NT2/D1 (cell line): ENCODE data around the gene ABCC6.
"Not testable (repeated sequence)": the region's sequence is repeated elsewhere in the genome, so short reads cannot be mapped to it uniquely, and the experiment has no call there.

Source experiments
- DNase-seq: peaks from one replicate; pipeline ENCODE4 v3.0.0-alpha.2; 2011; ENCODE audit warnings: low read depth, low spot score
- H3K27me3 ChIP-seq: 2 replicates; pipeline ENCODE4 v1.6.0; 2011; ENCODE audit warnings: mild to moderate bottlenecking; ENCODE audit not compliant: insufficient read length, insufficient read depth
- H3K36me3 ChIP-seq: 2 replicates; pipeline ENCODE4 v1.6.1; 2011; ENCODE audit warnings: mild to moderate bottlenecking, low read length, mixed read lengths; ENCODE audit not compliant: insufficient read depth, insufficient read length
- H3K4me1 ChIP-seq: 2 replicates; pipeline ENCODE4 v1.5.1; 2011; ENCODE audit not compliant: insufficient read depth, insufficient read length
- H3K4me3 ChIP-seq: 2 replicates; pipeline ENCODE4 v1.5.1; 2011; ENCODE audit warnings: low read depth; ENCODE audit not compliant: insufficient read length
- H3K9ac ChIP-seq: 2 replicates; pipeline ENCODE4 v1.6.0; 2011; ENCODE audit warnings: low read depth; ENCODE audit not compliant: insufficient read length
- H3K9me3 ChIP-seq: 2 replicates; pipeline ENCODE4 v1.5.1; 2011; ENCODE audit warnings: mild to moderate bottlenecking, low read length; ENCODE audit not compliant: insufficient read depth
- SUZ12 ChIP-seq: IDR thresholded peaks from 2 replicates; pipeline ENCODE4 v1.6.1; 2011; ENCODE audit not compliant: insufficient read length, insufficient read depth; ENCODE audit errors: extremely low read depth
- YY1 ChIP-seq: IDR thresholded peaks from 2 replicates; pipeline ENCODE4 v1.6.1; 2011; ENCODE audit not compliant: insufficient read length, insufficient read depth
- ZNF274 ChIP-seq: IDR thresholded peaks from 2 replicates; pipeline ENCODE4 v1.6.1; 2011; ENCODE audit warnings: mild to moderate bottlenecking, low read depth, low read length

ABCC6 gene

GRCh38 chr16:16189842-16190241, 33.5 kb downstream of the ABCC6 start:
- Histone ChIP-seq H3K36me3 (no peaks in the 10 kb centered on the region), H3K4me3 (no peak overlapping the region), H3K9ac (no peak overlapping the region), H3K27me3 (no peaks in the 10 kb centered on the region), H3K9me3 (no peaks in the 10 kb centered on the region), H3K4me1 (peaks cover 17% of the 10 kb centered on the region)
- TF ChIP-seq SUZ12 (no peak), ZNF274 (no peak), YY1 (no peak)
- DNase-seq, result no peak

- Histone ChIP-seq H3K4me3 (no peak overlapping the region), H3K9me3 (no peaks in the 10 kb centered on the region), H3K9ac (no peak overlapping the region), H3K4me1 (peaks cover 23% of the 10 kb centered on the region), H3K36me3 (no peaks in the 10 kb centered on the region), H3K27me3 (no peaks in the 10 kb centered on the region)
- DNase-seq, result no peak
- no peak for TF ChIP-seq ZNF274
- TF ChIP-seq YY1, result no peak
- TF ChIP-seq SUZ12, result no peak
Measured at GRCh38 chr16:16188827-16189226, 34.5 kb downstream of the ABCC6 start.

GRCh38 chr16:16186820-16187219, 36.5 kb downstream of the ABCC6 start:
- no peak for DNase-seq
- Histone ChIP-seq H3K4me3 (no peak overlapping the region), H3K9ac (no peak overlapping the region), H3K4me1 (peaks cover 29% of the 10 kb centered on the region), H3K36me3 (no peaks in the 10 kb centered on the region), H3K27me3 (no peaks in the 10 kb centered on the region), H3K9me3 (no peaks in the 10 kb centered on the region)
- no peak for TF ChIP-seq YY1
- TF ChIP-seq ZNF274, result no peak
- TF ChIP-seq SUZ12, result no peak

- Histone ChIP-seq H3K9ac (no peak overlapping the region), H3K4me3 (no peak overlapping the region), H3K4me1 (peaks cover 25% of the 10 kb centered on the region), H3K9me3 (no peaks in the 10 kb centered on the region), H3K36me3 (no peaks in the 10 kb centered on the region), H3K27me3 (no peaks in the 10 kb centered on the region)
- DNase-seq, result no peak
- TF ChIP-seq YY1 (no peak), ZNF274 (no peak), SUZ12 (no peak)
Measured at GRCh38 chr16:16185095-16185494, 38.2 kb downstream of the ABCC6 start.

GRCh38 chr16:16184594-16184993, 38.7 kb downstream of the ABCC6 start:
- no peaks in the 10 kb centered on the region for H3K36me3 ChIP-seq
- no peak for TF ChIP-seq ZNF274
- no peak for TF ChIP-seq YY1
- TF ChIP-seq SUZ12, result no peak
- H3K9ac ChIP-seq, result no peak overlapping the region
- H3K9me3 ChIP-seq, result no peaks in the 10 kb centered on the region
- no peaks in the 10 kb centered on the region for H3K27me3 ChIP-seq
- no peak overlapping the region for H3K4me3 ChIP-seq
- DNase-seq, result no peak
- H3K4me1 ChIP-seq, result peaks cover 23% of the 10 kb centered on the region

GRCh38 chr16:16183562-16183961, 39.7 kb downstream of the ABCC6 start:
- Histone ChIP-seq H3K27me3 (no peaks in the 10 kb centered on the region), H3K9me3 (no peaks in the 10 kb centered on the region; the same call in 1 of the 2 replicates), H3K36me3 (no peaks in the 10 kb centered on the region), H3K4me1 (peaks cover 19% of the 10 kb centered on the region), H3K4me3 (no peak overlapping the region), H3K9ac (peak overlapping the region; percentile 32)
- no peak for TF ChIP-seq SUZ12
- TF ChIP-seq ZNF274, result no peak
- no peak for TF ChIP-seq YY1
- DNase-seq, result peak; percentile 33

- H3K9ac ChIP-seq, result peak overlapping the region; percentile 32
- H3K9me3 ChIP-seq, result no peaks in the 10 kb centered on the region; the same call in 1 of the 2 replicates
- no peaks in the 10 kb centered on the region for H3K36me3 ChIP-seq
- DNase-seq, result no peak
- H3K4me1 ChIP-seq, result peaks cover 19% of the 10 kb centered on the region
- no peak for TF ChIP-seq SUZ12
- no peak for TF ChIP-seq ZNF274
- TF ChIP-seq YY1, result no peak
- no peaks in the 10 kb centered on the region for H3K27me3 ChIP-seq
- no peak overlapping the region for H3K4me3 ChIP-seq
Measured at GRCh38 chr16:16182918-16183317, 40.4 kb downstream of the ABCC6 start.

GRCh38 chr16:16181748-16182147, 41.5 kb downstream of the ABCC6 start:
- Histone ChIP-seq H3K4me1 (peaks cover 19% of the 10 kb centered on the region), H3K9ac (peak overlapping the region; percentile 0)
- not testable (repeated sequence) for H3K4me3 ChIP-seq, H3K27me3 ChIP-seq, H3K9me3 ChIP-seq, DNase-seq, H3K36me3 ChIP-seq
